ENCODE measurements around the gene SLC25A38.

- TF ChIP-seq EP300 (IDR thresholded peaks at IDR 0.05) (no peak), POLR2A (IDR thresholded peaks at IDR 0.05; ENCODE audit: low read depth) (no peak), CTCF (IDR thresholded peaks at IDR 0.05) (no peak)
These were observed 24.8 kb downstream of the SLC25A38 start for GRCh38 chr3:39407773-39408492.

Data from esophagus muscularis mucosa (tissue), 4 donors.